Colonic mucosa (tissue), 4 donors: ENCODE data around the gene S100B. TPM values are rescaled to one million over a fixed set of nuclear protein-coding genes. Genes with fewer than 3 reads are reported as not detected.

ENCODE experiments used
- DNase-seq: peaks from one replicate; pipeline ENCODE4 v3.0.0-alpha.2; 2020
- H3K27ac ChIP-seq: fragments of 200-600 bp; one replicate; pipeline ENCODE4 v1.8.0; 2021
- H3K27me3 ChIP-seq: fragments of 200-600 bp; one replicate; pipeline ENCODE4 v1.8.0; 2021
- H3K36me3 ChIP-seq: fragments of 200-600 bp; one replicate; pipeline ENCODE4 v1.8.0; 2021
- H3K4me1 ChIP-seq: fragments of 200-600 bp; one replicate; pipeline ENCODE4 v1.8.0; 2021; ENCODE audit warnings: mild to moderate bottlenecking
- H3K4me3 ChIP-seq: fragments of 200-600 bp; one replicate; pipeline ENCODE4 v1.8.0; 2021
- H3K9ac ChIP-seq, 2 donors: one replicate each; pipeline ENCODE4 v1.7.0; 2013; ENCODE audit warnings: control low read depth in 2 of 2, low read depth in 2 of 2, low read length in 2 of 2
- H3K9me3 ChIP-seq: fragments of 200-600 bp; one replicate; pipeline ENCODE4 v1.8.0; 2021
- intact Hi-C: fragments of 100-400 bp; cut with DNase I; formaldehyde crosslinking; loops from one replicate; pipeline ENCODE4 v1.14.1; 2022
- total RNA-seq, 2 donors: library from RNA; stranded (reverse); fragmentation: NEBNext Ultra II Directional in 1 of 2; extraction: Animal tissue kit (Norgen Biotek cat#: 25700) in 1 of 2; gene quantifications; one replicate each; pipeline ENCODE4 v1.2.1, GENCODE V29; 2021
- TF ChIP-seq, protein P1 (sequence below): fragments of 200-600 bp; IDR thresholded peaks from one replicate; pipeline ENCODE4 v1.8.0; 2022; ENCODE audit warnings: antibody characterized with exemption, mild to moderate bottlenecking
- donor health status: healthy.
- donor health status: DM: no; HTN: no; CAD: no.
- donor health status: DM: no; HTN: no; CAD: no.

The S100B gene
- total RNA-seq, 2 donors from 2014 or later: 3.3 to 8.2 TPM

DNA sequence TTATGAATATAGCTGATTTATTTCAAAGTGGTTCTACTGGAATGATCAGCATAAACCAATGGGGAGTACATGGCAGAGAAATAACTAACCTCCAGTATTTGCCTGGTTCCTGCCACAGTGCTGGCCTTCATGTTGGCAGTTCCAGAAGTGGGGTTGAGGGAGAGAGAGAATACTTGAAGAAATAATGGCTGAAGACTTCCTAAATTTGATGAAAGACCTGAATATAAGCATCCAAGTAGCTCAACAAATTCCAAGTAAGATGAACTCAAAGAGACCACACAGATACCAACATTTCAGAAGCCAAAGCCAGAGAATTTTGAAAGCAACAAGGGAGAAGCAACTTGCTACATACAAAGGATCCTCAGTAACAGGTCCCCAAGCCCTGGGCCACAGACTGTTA, 34.3 kb downstream of the S100B start:
- Histone ChIP-seq H3K9me3 (no peaks in the 10 kb centered on the region), H3K9ac (no peak overlapping the region), H3K27ac (no peak overlapping the region), H3K4me1 (no peaks in the 10 kb centered on the region), H3K4me3 (no peak overlapping the region), H3K36me3 (no peaks in the 10 kb centered on the region), H3K27me3 (no peaks in the 10 kb centered on the region)
- TF ChIP-seq, protein P1, sequence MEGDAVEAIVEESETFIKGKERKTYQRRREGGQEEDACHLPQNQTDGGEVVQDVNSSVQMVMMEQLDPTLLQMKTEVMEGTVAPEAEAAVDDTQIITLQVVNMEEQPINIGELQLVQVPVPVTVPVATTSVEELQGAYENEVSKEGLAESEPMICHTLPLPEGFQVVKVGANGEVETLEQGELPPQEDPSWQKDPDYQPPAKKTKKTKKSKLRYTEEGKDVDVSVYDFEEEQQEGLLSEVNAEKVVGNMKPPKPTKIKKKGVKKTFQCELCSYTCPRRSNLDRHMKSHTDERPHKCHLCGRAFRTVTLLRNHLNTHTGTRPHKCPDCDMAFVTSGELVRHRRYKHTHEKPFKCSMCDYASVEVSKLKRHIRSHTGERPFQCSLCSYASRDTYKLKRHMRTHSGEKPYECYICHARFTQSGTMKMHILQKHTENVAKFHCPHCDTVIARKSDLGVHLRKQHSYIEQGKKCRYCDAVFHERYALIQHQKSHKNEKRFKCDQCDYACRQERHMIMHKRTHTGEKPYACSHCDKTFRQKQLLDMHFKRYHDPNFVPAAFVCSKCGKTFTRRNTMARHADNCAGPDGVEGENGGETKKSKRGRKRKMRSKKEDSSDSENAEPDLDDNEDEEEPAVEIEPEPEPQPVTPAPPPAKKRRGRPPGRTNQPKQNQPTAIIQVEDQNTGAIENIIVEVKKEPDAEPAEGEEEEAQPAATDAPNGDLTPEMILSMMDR: no peak
- no peak for DNase-seq
- intact Hi-C loops: no loop called here

- TF ChIP-seq, protein P1: no peak
- no peaks in the 10 kb centered on the region for H3K36me3 ChIP-seq
These were observed 34.8 kb downstream of the S100B start for GRCh38 chr21:46570119-46570518.

DNA sequence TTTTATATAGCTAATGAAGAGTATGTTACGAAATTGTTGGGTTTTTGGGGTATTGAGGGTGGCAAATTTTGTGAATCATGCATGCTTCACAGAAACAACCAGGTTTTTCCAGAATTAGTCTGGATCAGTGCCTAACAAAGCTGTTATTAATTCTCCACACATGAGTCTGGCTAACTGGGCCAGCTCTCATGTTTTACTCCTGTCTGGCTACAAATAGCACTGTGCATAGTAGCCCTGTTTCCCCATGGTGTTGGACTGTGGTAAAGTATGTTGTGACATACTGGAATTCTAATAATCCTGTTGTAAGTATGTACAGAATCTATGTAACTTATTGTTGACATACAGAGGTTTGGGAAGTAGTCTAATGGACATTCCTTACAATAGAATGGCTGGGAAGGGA, 35.8 kb downstream of the S100B start:
- TF ChIP-seq, protein P1: no peak

More at GRCh38 chr21:46570119-46570518, 34.8 kb downstream of the S100B start:
- H3K27me3 ChIP-seq: no peaks in the 10 kb centered on the region
- no peaks in the 10 kb centered on the region for H3K4me1 ChIP-seq
- no peak overlapping the region for H3K4me3 ChIP-seq
- DNase-seq: no peak
- H3K9me3 ChIP-seq: no peaks in the 10 kb centered on the region
- no peak overlapping the region for H3K9ac ChIP-seq
- intact Hi-C loops: no loop called here
- H3K27ac ChIP-seq: no peak overlapping the region

GRCh38 chr21:46568562-46568961, 36.3 kb downstream of the S100B start:
- intact Hi-C loops: no loop called here
- Histone ChIP-seq H3K9ac (no peak overlapping the region), H3K9me3 (no peaks in the 10 kb centered on the region), H3K36me3 (no peaks in the 10 kb centered on the region), H3K4me3 (no peak overlapping the region), H3K4me1 (no peaks in the 10 kb centered on the region), H3K27ac (no peak overlapping the region), H3K27me3 (no peaks in the 10 kb centered on the region)
- no peak for DNase-seq
- TF ChIP-seq, protein P1: no peak

More for the DNA sequence above, 35.8 kb downstream of the S100B start:
- Histone ChIP-seq H3K9me3 (no peaks in the 10 kb centered on the region), H3K9ac (no peak overlapping the region), H3K27me3 (no peaks in the 10 kb centered on the region), H3K4me3 (no peak overlapping the region), H3K27ac (no peak overlapping the region), H3K4me1 (no peaks in the 10 kb centered on the region), H3K36me3 (no peaks in the 10 kb centered on the region)
- no peak for DNase-seq
- intact Hi-C loops: no loop called here

GRCh38 chr21:46567348-46567747, 37.5 kb downstream of the S100B start:
- H3K27me3 ChIP-seq: no peaks in the 10 kb centered on the region
- H3K4me3 ChIP-seq: no peak overlapping the region
- no peaks in the 10 kb centered on the region for H3K9me3 ChIP-seq
- H3K27ac ChIP-seq: no peak overlapping the region
- intact Hi-C loops: no loop called here
- TF ChIP-seq, protein P1: no peak
- no peaks in the 10 kb centered on the region for H3K4me1 ChIP-seq
- no peaks in the 10 kb centered on the region for H3K36me3 ChIP-seq
- DNase-seq: no peak
- no peak overlapping the region for H3K9ac ChIP-seq

- no peaks in the 10 kb centered on the region for H3K27me3 ChIP-seq
- H3K9ac ChIP-seq: no peak overlapping the region
- H3K27ac ChIP-seq: no peak overlapping the region
- intact Hi-C loops: no loop called here
- peaks cover 4% of the 10 kb centered on the region for H3K36me3 ChIP-seq
- no peaks in the 10 kb centered on the region for H3K9me3 ChIP-seq
- TF ChIP-seq, protein P1: no peak
- H3K4me3 ChIP-seq: no peak overlapping the region
- no peak for DNase-seq
- H3K4me1 ChIP-seq: no peaks in the 10 kb centered on the region
These were observed 40.5 kb downstream of the S100B start for GRCh38 chr21:46564391-46564790.
